ENCODE measurements around the gene ZNF774.

- TF ChIP-seq CTCF (IDR thresholded peaks at IDR 0.05; ENCODE audit: insufficient read depth, low read length) (no peak), REST (IDR thresholded peaks at IDR 0.05; ENCODE audit: insufficient replicate concordance, low read depth) (no peak), POLR2AphosphoS5 (IDR thresholded peaks at IDR 0.05; ENCODE audit: low read depth) (no peak), GABPA (IDR thresholded peaks at IDR 0.05; ENCODE audit: low read depth) (no peak), SPI1 (IDR thresholded peaks at IDR 0.05; ENCODE audit: borderline replicate concordance, low read depth) (no peak)
These were observed 30.2 kb downstream of the ZNF774 start for GRCh38 chr15:90382320-90382719.

Data from HL-60 (cell line).